ENCODE results near the gene POU3F1.

DNA sequence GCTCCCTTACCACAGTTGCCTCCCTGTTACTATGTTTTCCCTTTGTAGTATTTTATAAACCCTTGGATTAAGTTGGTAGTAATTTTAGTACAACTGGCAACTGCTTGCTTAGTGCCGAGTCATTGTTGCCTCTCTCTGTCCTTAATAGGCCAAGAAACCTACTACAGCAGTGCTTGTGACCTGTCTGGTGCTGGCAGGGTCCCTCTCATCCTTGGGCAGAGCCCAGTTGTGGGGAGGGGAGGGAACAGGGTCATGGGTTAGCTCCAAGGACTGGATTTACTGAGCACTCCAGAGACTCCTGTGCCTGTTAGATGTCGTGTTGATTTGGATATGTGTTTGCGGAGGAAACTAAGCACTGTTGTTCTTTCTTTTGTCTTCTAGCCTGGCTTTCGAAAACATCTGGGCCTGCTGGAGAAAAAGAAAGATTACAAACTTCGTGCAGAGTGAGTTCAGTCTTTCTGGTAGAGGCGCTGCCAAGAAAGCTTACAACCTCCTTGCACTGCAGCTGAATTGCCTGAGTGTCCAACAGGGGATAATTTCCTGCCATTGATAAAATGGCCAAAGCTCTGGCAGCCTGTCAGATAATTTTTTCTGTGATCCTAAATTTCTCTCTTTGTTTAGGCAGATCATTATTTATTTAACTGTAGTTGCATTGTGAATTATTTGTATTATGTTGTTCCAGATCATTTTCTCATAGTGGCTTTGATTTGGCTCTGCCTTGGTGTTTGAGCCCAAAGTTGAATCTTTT lies 30.4 kb downstream of the POU3F1 start:
- TF ChIP-seq CTCF (IDR thresholded peaks at IDR 0.05) (no peak), POLR2A (IDR thresholded peaks at IDR 0.05) (no peak)

Measured in esophagus squamous epithelium (tissue), 4 donors.